GM19193 (cell line): Measurements from ENCODE around the gene ALDOC.

Experiments used
- POLR2A ChIP-seq: IDR thresholded peaks from 4 replicates; pipeline ENCODE4 v1.6.1; 2011; ENCODE audit not compliant: insufficient read depth, insufficient read length; ENCODE audit errors: extremely low read depth

The ALDOC gene

GRCh38 chr17:28576758-28577465 is at the start of gene ALDOC:
Gene ALDOC, minus strand, starts transcription at chr17:28576895. Its CDS starts 1,363 bp downstream, at chr17:28575532.
- TF ChIP-seq POLR2A, result peak; percentile 77

DNA sequence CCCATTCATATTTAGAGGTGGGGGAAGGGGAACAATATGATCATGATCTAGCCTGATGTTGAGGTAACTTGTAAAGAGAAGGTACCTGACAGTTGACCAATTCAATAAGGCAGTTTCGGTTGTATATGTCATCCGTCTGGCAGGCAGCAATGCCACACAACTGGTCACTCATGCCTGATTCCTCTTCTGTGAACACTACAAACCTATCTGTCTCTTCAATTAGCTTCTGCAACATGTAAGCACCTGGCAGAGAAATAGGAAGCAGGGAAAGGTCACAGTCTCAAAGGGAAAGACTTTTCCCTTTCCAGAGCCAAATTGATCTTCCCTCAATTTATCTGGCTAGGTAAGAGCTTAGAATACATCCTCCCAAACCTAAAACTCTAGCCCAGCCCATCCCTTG is 47.5 kb upstream of the ALDOC start:
- TF ChIP-seq POLR2A, result no peak

DNA sequence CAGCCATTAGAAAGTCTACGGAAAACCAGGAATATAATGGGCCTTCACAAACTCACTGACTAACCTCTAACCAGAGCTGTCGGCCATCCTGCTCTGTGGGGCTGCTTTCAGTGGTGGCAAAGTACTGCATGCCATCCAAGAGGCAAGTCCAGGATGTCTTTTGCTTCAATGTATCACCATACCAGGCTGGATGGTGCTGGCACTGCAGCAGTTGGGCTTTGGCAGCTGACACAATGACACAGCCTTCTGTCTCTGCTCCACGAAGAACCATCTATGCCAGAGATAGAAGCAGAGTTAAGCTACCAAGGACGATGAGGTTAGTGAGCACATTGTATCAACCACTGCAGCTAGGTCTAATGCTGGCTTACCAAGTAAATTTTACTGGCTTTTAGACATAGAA is 47.0 kb upstream of the ALDOC start:
- TF ChIP-seq POLR2A, result no peak

DNA sequence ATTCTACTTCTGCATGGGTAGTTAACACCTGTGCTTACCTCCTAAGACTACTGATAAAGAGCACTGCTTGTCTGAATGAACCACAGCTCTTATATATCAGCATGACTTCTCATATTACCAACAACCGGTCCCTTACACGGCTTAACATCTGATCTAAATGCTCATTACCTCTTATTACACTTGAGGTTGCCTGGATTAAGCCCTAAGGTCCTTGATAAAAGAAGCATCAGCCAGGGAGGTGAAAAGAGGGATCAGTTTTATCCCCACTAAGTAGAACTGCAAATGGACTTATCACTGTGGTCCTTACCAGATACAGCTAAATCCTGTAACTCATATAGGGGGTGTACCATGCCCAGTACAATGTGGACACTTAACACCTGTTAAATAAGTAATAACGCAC is 45.5 kb upstream of the ALDOC start:
- TF ChIP-seq POLR2A, result no peak

GRCh38 chr17:28620010-28620409 is 43.3 kb upstream of the ALDOC start:
- TF ChIP-seq POLR2A, result no peak

- TF ChIP-seq POLR2A, result no peak
Measured at GRCh38 chr17:28618464-28618863, 41.8 kb upstream of the ALDOC start.

- no peak for TF ChIP-seq POLR2A
Measured at GRCh38 chr17:28616281-28616680, 39.6 kb upstream of the ALDOC start.

DNA sequence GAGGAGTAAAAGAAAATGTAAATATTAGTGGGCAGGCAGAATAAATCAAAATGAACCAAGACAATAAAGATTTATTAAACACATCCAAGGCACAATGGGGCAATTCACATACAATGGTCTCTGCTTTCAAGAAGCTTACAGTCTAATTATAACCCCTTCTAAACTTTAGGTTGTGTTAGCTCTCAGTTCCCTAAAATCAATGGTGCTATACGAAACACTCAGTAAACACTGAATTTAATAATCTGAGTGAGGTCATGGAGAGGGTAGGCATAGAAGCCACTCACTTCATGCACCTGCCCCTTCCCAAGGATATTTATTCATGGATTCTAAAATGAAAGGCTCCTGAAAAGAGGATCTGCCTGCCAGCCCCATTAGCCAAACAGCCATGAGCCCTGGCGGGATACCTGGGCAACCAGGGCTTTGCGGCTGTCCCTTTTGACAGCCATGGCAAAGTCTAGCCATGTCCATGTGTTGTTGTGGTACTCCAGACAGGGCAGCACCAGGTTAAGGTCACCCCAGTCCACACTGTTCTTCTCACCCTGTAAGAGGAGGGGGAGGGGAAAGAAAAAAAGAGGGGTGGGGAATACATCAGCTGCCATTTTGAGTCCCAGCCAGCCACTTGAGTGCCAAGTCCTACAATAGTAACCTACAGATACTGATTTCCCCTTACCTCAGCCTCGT is 38.7 kb upstream of the ALDOC start:
- no peak for TF ChIP-seq POLR2A

DNA sequence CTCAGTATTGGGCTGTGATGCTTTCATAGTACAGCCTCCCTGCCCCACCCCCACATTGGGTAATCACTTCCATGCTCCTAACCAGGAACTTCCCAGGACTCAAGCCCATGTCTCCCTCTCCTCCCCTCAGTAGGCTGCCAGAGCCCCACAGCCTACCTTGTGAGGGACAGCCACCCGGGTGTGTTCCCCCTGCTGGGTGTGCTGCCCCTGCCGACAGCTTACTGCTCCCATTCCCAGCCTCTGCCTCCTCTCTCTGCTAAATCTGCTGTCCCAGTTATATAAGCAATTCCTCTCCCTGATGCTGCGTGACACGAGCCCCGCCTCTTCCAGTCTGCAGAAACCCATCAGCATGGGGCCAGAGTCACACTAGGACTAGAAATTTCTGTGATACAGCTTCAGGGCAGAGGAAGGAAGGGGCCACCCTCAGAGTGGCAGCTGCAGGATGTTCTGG is 37.3 kb upstream of the ALDOC start, which contains the start of gene RSKR:
Gene RSKR (minus strand): TSS at position 255 of the 451 bp plus-strand sequence. CDS start 24 bp downstream, at position 231.
- TF ChIP-seq POLR2A, result no peak

GRCh38 chr17:28612936-28613872 is 36.5 kb upstream of the ALDOC start:
- no peak for TF ChIP-seq POLR2A

DNA sequence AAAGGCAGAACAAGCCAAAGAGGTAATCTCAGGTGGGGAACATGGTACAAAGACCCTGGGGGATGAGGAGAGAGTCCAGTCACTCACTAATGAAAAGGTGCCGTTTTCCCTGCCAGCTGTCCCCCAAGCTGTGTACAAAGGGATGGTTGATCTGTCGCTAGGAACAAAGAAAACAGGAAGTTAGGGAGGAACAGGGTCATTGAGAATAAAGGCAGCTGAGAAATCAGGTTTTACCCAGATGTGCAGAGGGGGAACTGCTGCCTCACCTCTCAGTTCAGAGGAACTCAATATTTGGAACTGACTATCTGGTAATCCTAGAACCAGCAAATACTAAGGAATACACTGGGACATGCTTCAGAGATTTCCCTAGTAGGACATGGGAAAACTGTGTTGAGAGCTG is 35.8 kb upstream of the ALDOC start:
- no peak for TF ChIP-seq POLR2A

DNA sequence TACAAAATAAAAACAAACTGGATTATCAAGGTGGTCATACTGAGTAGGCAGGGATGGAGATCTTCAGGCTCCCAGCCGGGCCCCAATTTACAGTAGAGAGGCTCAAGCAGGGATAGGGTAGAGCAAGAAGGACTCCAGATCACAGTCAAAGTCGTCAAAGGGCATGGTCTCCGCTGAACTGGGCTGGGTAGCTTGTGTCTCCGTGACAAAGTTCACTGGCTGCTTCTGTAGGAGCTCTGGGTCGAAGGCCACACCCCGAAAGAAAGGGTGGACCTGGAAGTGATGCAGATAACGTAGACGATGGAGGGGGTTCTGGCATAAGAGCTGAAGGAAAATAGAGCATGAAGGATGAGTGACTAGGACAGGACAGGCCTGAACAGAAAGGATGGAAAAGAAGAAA is 33.7 kb upstream of the ALDOC start:
- no peak for TF ChIP-seq POLR2A

DNA sequence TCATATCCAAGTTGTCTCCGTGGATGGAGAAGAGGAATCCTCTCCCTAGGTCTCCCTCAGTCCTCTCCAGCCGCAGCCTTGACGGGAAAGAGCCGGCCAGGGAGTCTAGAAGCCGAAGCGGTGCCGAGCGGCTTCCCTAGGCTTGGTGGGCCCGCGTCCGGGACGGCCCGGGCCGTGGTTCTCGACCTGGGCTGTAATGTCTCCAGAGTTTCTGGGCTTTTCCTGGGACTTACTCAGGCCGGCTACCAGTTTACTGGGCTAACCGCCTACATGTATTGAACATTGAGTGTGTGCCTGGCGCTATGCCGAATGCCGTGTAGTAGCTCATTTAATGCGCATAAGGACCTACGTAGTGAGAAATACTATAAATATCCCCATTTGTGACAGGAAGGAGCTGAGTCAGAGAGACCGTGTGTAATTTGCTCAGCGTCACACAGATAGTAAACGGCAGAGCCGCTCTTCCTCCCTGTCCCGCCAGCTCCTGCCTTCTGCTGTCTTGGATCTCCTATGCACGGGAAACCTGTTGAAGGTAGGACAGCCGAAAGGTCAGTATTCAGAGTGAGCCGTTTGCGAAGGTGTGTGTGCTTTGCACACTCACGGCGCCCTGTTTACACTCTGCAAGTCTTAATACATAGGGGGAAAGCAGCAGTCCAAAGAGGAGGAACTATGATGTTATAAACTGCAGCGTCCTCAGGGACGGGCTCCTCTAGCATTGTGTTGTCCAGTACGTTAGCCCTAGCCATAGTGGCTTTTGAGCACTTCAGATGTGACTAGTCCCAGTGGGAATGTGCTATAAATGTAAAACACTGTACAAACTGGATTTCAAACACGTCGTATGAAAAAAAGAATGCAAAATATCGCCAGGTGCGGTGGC is 22.9 kb upstream of the ALDOC start:
- TF ChIP-seq POLR2A, result no peak

- peak; percentile 88 for TF ChIP-seq POLR2A
Measured at GRCh38 chr17:28598799-28599310, 22.2 kb upstream of the ALDOC start, which contains the start of gene SPAG5. Gene SPAG5, minus strand, starts transcription at chr17:28599025. Its CDS starts 79 bp downstream, at chr17:28598946.
